Right cardiac atrium (tissue), 5 donors: ENCODE measurements around the gene VSIR. TPM values are rescaled to one million over a fixed set of nuclear protein-coding genes. Genes with fewer than 3 reads are reported as not detected.

Experiments used
- ATAC-seq, 2 donors: fragments of 200-7000 bp; cut with Tn5 transposase; one replicate each; pipeline versions ENCODE4 v1.8.0 to v1.9.1; 2020; ENCODE audit warnings: moderate library complexity in 2 of 2, mild to moderate bottlenecking in 1 of 2
- DNase-seq, 3 donors: peaks; one replicate each; pipeline ENCODE4 v3.0.0-alpha.2; 2020
- H3K27ac ChIP-seq: one replicate; pipeline ENCODE4 v1.5.1; 2013; ENCODE audit warnings: mild to moderate bottlenecking, low read length, control low read depth, moderate library complexity
- H3K27me3 ChIP-seq: one replicate; pipeline ENCODE4 v1.6.1; 2013; ENCODE audit not compliant: control insufficient read depth, insufficient read depth
- H3K4me1 ChIP-seq: one replicate; pipeline ENCODE4 v1.6.1; 2013; ENCODE audit warnings: low read length; ENCODE audit not compliant: control insufficient read depth, insufficient read depth
- H3K4me3 ChIP-seq: one replicate; pipeline ENCODE4 v1.5.1; 2013; ENCODE audit warnings: low read length, control low read depth
- H3K9me3 ChIP-seq: one replicate; pipeline ENCODE4 v1.6.1; 2013; ENCODE audit warnings: low read length; ENCODE audit not compliant: control insufficient read depth
- WGBS: extraction: QIAGEN DNeasy Blood & Tissue Kit; methylation state at CpG from one replicate; pipeline ENCODE4 v1.1.7; 2013; 5-methylcytosine and 5-hydroxymethylcytosine counted together
- intact Hi-C, 4 donors: fragments of 100-400 bp; cut with DNase I; formaldehyde crosslinking; loops; one replicate each; pipeline versions ENCODE4 v1.11.0 to v1.14.0; 2022 to 2023
- polyA plus RNA-seq: library from polyadenylated mRNA; stranded (reverse); fragments of 200-250 nt; gene quantifications from one replicate; pipeline ENCODE4 v1.2.3, GENCODE V29; 2013
- total RNA-seq, 4 donors: library from RNA; stranded (reverse); fragmentation: NEBNext Ultra II Directional; extraction: Animal tissue kit (Norgen Biotek cat#: 25700); gene quantifications; one replicate each; pipeline ENCODE4 v1.2.1, GENCODE V29; 2021
- donor health status: healthy with polysubstance abuse.
- donor health status: DM: no; HTN: yes; CAD: no.
- donor health status: DM: no; HTN: no; CAD: no.
- donor health status: DM: no; HTN: yes; CAD: no; lungs with severe emphysema.
- donor health status: DM: yes; HTN: yes; CAD: no.

VSIR gene
- total and polyA plus RNA-seq, 5 donors = 29.3 to 55.1 (median 36.8) TPM

DNA sequence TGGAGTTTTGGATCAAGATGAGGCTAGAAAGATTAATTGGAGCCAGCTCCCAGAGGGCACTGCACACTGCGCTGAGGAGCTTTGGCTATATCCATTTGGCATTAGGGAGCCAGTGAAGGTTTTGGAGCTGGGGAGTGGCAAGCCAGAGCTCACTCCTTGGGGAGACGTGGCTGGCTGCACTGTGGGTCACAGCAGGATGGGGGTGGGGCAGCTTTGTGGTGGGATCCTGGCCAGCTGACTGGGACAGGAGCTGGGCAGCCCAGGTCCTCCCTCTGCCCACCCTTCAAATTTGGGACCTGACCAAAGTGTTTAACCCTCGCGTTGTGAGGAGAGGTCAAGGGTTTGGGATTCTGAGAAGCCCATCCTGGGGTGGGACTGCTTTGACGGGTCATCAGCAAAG is 58.7 kb downstream of the VSIR start:
- H3K27ac ChIP-seq = peak overlapping the region; percentile 95
- H3K4me3 ChIP-seq = no peak overlapping the region
- peaks cover 33% of the 10 kb centered on the region for H3K4me1 ChIP-seq
- WGBS = 59% methylated on average over 5 of the region's 5 CpGs
- intact Hi-C loops = no loop called here
- H3K9me3 ChIP-seq = no peaks in the 10 kb centered on the region
- H3K27me3 ChIP-seq = no peaks in the 10 kb centered on the region
- ATAC-seq (no peak), DNase-seq (peak in 2 of 3 donors; percentile 79 to 82)

DNA sequence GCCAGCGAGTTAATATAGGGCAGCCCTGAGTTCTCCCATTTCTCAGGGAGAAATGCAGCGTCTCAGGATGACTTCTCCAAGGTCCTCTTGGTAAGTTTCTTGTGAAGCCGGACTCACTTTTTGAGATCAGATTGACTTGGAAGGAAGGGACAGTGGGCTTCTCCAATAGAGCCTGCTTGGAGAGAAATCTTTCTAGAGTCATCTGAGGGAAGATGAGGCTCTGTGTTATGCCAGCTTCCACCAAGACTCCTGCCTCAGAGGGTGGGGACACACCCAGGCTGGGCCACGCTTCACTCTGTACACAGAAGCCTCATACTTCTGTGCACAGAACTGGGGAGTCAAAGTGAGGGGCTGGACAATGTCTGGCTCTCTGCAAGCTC is 59.3 kb downstream of the VSIR start:
- DNase-seq (peak in 2 of 3 donors; percentile 56 to 70), ATAC-seq (no peak)
- Histone ChIP-seq H3K27ac (peak overlapping the region; percentile 95), H3K27me3 (no peaks in the 10 kb centered on the region), H3K4me1 (peaks cover 27% of the 10 kb centered on the region), H3K9me3 (no peaks in the 10 kb centered on the region), H3K4me3 (no peak overlapping the region)
- intact Hi-C loops = no loop called here
- WGBS = 46% methylated on average over 4 of the region's 4 CpGs

- ATAC-seq = peak; percentile 88 to 90
- Histone ChIP-seq H3K4me1 (peaks cover 26% of the 10 kb centered on the region), H3K9me3 (no peaks in the 10 kb centered on the region), H3K27me3 (no peaks in the 10 kb centered on the region), H3K4me3 (no peak overlapping the region), H3K27ac (peak overlapping the region; percentile 95)
- intact Hi-C loops = no loop called here
- peak; percentile 95 to 97 (median 96) for DNase-seq
- 25% methylated on average over 12 of the region's 12 CpGs for whole genome bisulfite sequencing
Observed at GRCh38 chr10:71713135-71714030, 59.9 kb downstream of the VSIR start.

GRCh38 chr10:71712572-71713134 is 60.7 kb downstream of the VSIR start:
- Histone ChIP-seq H3K27ac (peak overlapping the region; percentile 95), H3K9me3 (no peaks in the 10 kb centered on the region), H3K4me3 (no peak overlapping the region), H3K27me3 (no peaks in the 10 kb centered on the region), H3K4me1 (peaks cover 24% of the 10 kb centered on the region)
- DNase-seq (no peak), ATAC-seq (no peak)
- whole genome bisulfite sequencing = 62% methylated on average over 17 of the region's 17 CpGs
- intact Hi-C loops = no loop called here

- ATAC-seq (no peak), DNase-seq (no peak)
- 89% methylated on average over 2 of the region's 2 CpGs for WGBS
- H3K27ac ChIP-seq = peak overlapping the region; percentile 95
- H3K4me1 ChIP-seq = peaks cover 23% of the 10 kb centered on the region
- no peaks in the 10 kb centered on the region for H3K9me3 ChIP-seq
- H3K4me3 ChIP-seq = no peak overlapping the region
- no peaks in the 10 kb centered on the region for H3K27me3 ChIP-seq
- intact Hi-C loops = no loop called here
Observed at GRCh38 chr10:71712170-71712569, 61.1 kb downstream of the VSIR start.

GRCh38 chr10:71711052-71711623 is 62.2 kb downstream of the VSIR start:
- DNase-seq (peak in 1 of 3 donors; percentile 46), ATAC-seq (no peak)
- Histone ChIP-seq H3K4me3 (no peak overlapping the region), H3K4me1 (peaks cover 22% of the 10 kb centered on the region), H3K27ac (no peak overlapping the region), H3K27me3 (no peaks in the 10 kb centered on the region), H3K9me3 (no peaks in the 10 kb centered on the region)
- WGBS = 91% methylated on average over 6 of the region's 6 CpGs
- intact Hi-C loops = no loop called here

- intact Hi-C loops = no loop called here
- no peak overlapping the region for H3K27ac ChIP-seq
- 100% methylated on average over 2 of the region's 2 CpGs for WGBS
Observed at GRCh38 chr10:71710519-71710918, 62.8 kb downstream of the VSIR start.

DNA sequence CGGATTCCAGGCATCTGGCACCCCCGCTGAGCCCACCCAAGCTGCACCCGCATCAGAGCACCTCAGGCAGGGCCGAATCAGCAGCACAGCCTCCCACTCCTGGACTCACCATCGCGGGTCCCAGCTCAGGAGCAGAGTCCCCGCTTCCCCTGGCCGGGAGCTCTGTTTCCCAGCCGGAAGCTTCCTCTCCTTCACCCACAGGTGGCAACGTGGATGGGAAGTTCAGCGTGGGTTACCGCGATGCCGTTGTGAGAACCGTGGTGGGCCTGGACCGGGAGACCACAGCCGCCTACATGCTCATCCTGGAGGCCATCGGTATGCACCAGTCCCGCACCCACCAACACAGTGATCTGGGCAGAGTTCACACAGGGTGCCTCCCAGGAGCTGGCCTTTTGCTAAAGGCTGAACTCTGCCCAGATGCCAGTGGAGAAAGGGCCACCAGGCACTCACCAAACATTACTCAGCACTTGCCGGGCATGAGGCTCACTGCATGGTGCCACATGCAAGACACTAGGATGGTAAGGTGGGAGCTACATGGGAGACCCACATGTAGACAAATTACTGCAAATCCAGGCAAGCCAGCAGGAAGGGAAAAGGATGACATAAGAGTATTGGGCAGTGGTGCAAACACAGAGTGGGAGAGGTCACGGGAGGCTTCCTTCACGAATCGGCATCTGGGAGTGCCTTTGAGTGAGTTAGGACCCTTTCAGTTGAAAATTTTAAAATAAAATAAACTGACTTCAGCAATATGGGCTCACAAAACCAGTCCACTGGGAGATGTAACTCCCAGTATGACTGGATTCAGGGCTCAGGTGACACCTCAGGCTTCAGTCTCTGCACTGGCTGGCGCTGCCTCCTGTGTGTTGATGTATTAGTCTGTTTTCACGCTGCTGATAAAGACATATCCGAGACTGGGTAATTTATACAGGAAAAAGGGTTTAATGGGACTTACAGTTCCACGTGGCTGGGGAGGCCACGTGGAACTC is 64.1 kb downstream of the VSIR start:
- Histone ChIP-seq H3K4me3 (no peak overlapping the region), H3K27me3 (no peaks in the 10 kb centered on the region), H3K4me1 (peaks cover 11% of the 10 kb centered on the region), H3K9me3 (no peaks in the 10 kb centered on the region), H3K27ac (no peak overlapping the region)
- DNase-seq (peak in 2 of 3 donors; percentile 47 to 65), ATAC-seq (no peak)
- 71% methylated on average over 28 of the region's 28 CpGs for WGBS
- intact Hi-C loops = loop anchor here (5.0 to 10.0 kb wide), 3 partner anchors 312 to 324 kb away; partner anchors contain the start of gene CDH23 (in 1 of the 4)

More at GRCh38 chr10:71710519-71710918, 62.8 kb downstream of the VSIR start:
- peak in 1 of 3 donors; percentile 51 for DNase-seq
- H3K4me3 ChIP-seq = no peak overlapping the region
- no peaks in the 10 kb centered on the region for H3K9me3 ChIP-seq
- no peak for ATAC-seq
- H3K4me1 ChIP-seq = peaks cover 22% of the 10 kb centered on the region
- H3K27me3 ChIP-seq = no peaks in the 10 kb centered on the region

GRCh38 chr10:71708301-71708703 is 65.0 kb downstream of the VSIR start:
- 17% methylated on average over 10 of the region's 10 CpGs for WGBS
- ATAC-seq (peak; percentile 7 to 37), DNase-seq (peak; percentile 65 to 88 (median 88))
- intact Hi-C loops = loop anchor here (5.0 to 10.0 kb wide), 3 partner anchors 311 to 324 kb away; partner anchors contain the start of gene CDH23 (in 1 of the 4)
- Histone ChIP-seq H3K4me1 (peaks cover 5% of the 10 kb centered on the region), H3K9me3 (no peaks in the 10 kb centered on the region), H3K27me3 (no peaks in the 10 kb centered on the region), H3K4me3 (no peak overlapping the region), H3K27ac (no peak overlapping the region)

GRCh38 chr10:71707240-71707789 is 66.0 kb downstream of the VSIR start:
- DNase-seq = peak in 1 of 3 donors; percentile 27
- no peak for ATAC-seq
- Histone ChIP-seq H3K9me3 (no peaks in the 10 kb centered on the region), H3K4me1 (no peaks in the 10 kb centered on the region), H3K4me3 (no peak overlapping the region), H3K27me3 (no peaks in the 10 kb centered on the region), H3K27ac (no peak overlapping the region)
- intact Hi-C loops = loop anchor here (5.0 to 10.0 kb wide), 3 partner anchors 310 to 323 kb away; partner anchors contain the start of gene CDH23 (in 1 of the 4)
- 95% methylated on average over 5 of the region's 5 CpGs for WGBS
